Calu3 (cell line): ENCODE measurements around the gene RMI1. TPM values are rescaled to one million over a fixed set of nuclear protein-coding genes. Genes with fewer than 3 reads are reported as not detected.

ENCODE experiments used
- BruUV-seq: library from RNA; stranded (reverse); fragments of 400-500 nt; replicated peaks from 2 replicates; lab custom pipeline; 2021; lab: Mats Ljungman, UMichigan
- CTCF ChIA-PET: fragments of 300-600 bp; sonication (Branson Sonifier 250); formaldehyde crosslinking; loops from one replicate; lab custom pipeline; 2022; ENCODE audit warnings: antibody characterized with exemption; lab: Charles Lee
- DNase-seq: peaks from one replicate; pipeline ENCODE4 v3.0.0; 2022
- H3K27ac Mint-ChIP-seq: one replicate; pipeline ENCODE4 v1.8.0; 2022; ENCODE audit warnings: mixed read lengths; ENCODE audit not compliant: unreplicated experiment
- H3K27me3 Mint-ChIP-seq: one replicate; pipeline ENCODE4 v1.8.0; 2022; ENCODE audit warnings: mixed read lengths; ENCODE audit not compliant: unreplicated experiment
- H3K36me3 Mint-ChIP-seq: one replicate; pipeline ENCODE4 v1.8.0; 2022; ENCODE audit warnings: mild to moderate bottlenecking, moderate library complexity, mixed read lengths; ENCODE audit not compliant: insufficient read depth, unreplicated experiment
- H3K4me1 Mint-ChIP-seq: one replicate; pipeline ENCODE4 v1.8.0; 2022; ENCODE audit warnings: mild to moderate bottlenecking, low read depth, mixed read lengths; ENCODE audit not compliant: unreplicated experiment
- H3K4me3 Mint-ChIP-seq: one replicate; pipeline ENCODE4 v1.8.0; 2022; ENCODE audit warnings: mild to moderate bottlenecking, low read depth, moderate library complexity, mixed read lengths; ENCODE audit not compliant: unreplicated experiment
- H3K9me3 Mint-ChIP-seq: one replicate; pipeline ENCODE4 v1.8.0; 2022; ENCODE audit warnings: low read depth, mixed read lengths; ENCODE audit not compliant: unreplicated experiment
- CTCF ChIP-seq: fragments of 200-600 bp; IDR thresholded peaks from one replicate; pipeline ENCODE4 v1.8.0; 2022; ENCODE audit warnings: antibody characterized with exemption; ENCODE audit not compliant: unreplicated experiment
- intact Hi-C: fragments of 100-400 bp; cut with micrococcal nuclease; formaldehyde crosslinking; loops from one replicate; pipeline ENCODE4 v1.10.0; 2022; ENCODE audit not compliant: unreplicated experiment
- total RNA-seq: library from RNA; stranded (reverse); gene quantifications from 2 replicates; pipeline ENCODE4 v1.2.3, GENCODE V29; 2022

RMI1 gene
- total RNA-seq, 1 experiment from 2014 or later: 15.4 TPM

GRCh38 chr9:83967073-83967472 lies 13.5 kb upstream of the RMI1 start:
- Mint-ChIP-seq H3K9me3 (no peaks in the 10 kb centered on the region), H3K4me1 (peaks cover 7% of the 10 kb centered on the region), H3K36me3 (peaks cover 79% of the 10 kb centered on the region), H3K27me3 (no peaks in the 10 kb centered on the region), H3K4me3 (no peak overlapping the region), H3K27ac (no peak overlapping the region)
- DNase-seq: no peak
- CTCF ChIA-PET: interaction anchor here (0.6 kb wide), 1 partner anchor 74 kb away, joined by 3 read pairs; no protein-coding TSS in a partner anchor
- BruUV-seq: no TSS peak
- intact Hi-C loops: no loop called here
- no peak for TF ChIP-seq CTCF

GRCh38 chr9:83969602-83970001 lies 11.0 kb upstream of the RMI1 start:
- intact Hi-C loops: no loop called here
- TF ChIP-seq CTCF: no peak
- CTCF ChIA-PET: no interaction called here
- H3K27ac Mint-ChIP-seq: no peak overlapping the region
- H3K9me3 Mint-ChIP-seq: no peaks in the 10 kb centered on the region
- H3K27me3 Mint-ChIP-seq: no peaks in the 10 kb centered on the region
- no peak for DNase-seq
- H3K4me1 Mint-ChIP-seq: peaks cover 14% of the 10 kb centered on the region
- BruUV-seq: no TSS peak
- peaks cover 85% of the 10 kb centered on the region for H3K36me3 Mint-ChIP-seq
- no peak overlapping the region for H3K4me3 Mint-ChIP-seq

- H3K27ac Mint-ChIP-seq: no peak overlapping the region
- TF ChIP-seq CTCF: no peak
Measured at GRCh38 chr9:83971485-83971884, 9.1 kb upstream of the RMI1 start.

GRCh38 chr9:83972286-83972685 lies 8.3 kb upstream of the RMI1 start:
- H3K27ac Mint-ChIP-seq: no peak overlapping the region
- CTCF ChIA-PET: no interaction called here
- BruUV-seq: no TSS peak

More at GRCh38 chr9:83971485-83971884, 9.1 kb upstream of the RMI1 start:
- Mint-ChIP-seq H3K4me3 (no peak overlapping the region), H3K27me3 (no peaks in the 10 kb centered on the region), H3K9me3 (no peaks in the 10 kb centered on the region), H3K36me3 (peaks cover 92% of the 10 kb centered on the region), H3K4me1 (peaks cover 23% of the 10 kb centered on the region)
- intact Hi-C loops: no loop called here
- no TSS peak for BruUV-seq
- no peak for DNase-seq
- CTCF ChIA-PET: no interaction called here

More at GRCh38 chr9:83972286-83972685, 8.3 kb upstream of the RMI1 start:
- H3K27me3 Mint-ChIP-seq: no peaks in the 10 kb centered on the region
- H3K36me3 Mint-ChIP-seq: peaks cover 94% of the 10 kb centered on the region
- H3K4me3 Mint-ChIP-seq: no peak overlapping the region
- H3K9me3 Mint-ChIP-seq: no peaks in the 10 kb centered on the region
- intact Hi-C loops: no loop called here
- TF ChIP-seq CTCF: no peak
- no peak for DNase-seq
- H3K4me1 Mint-ChIP-seq: peaks cover 23% of the 10 kb centered on the region
